Measurements from ENCODE around the gene TTC28.
"Not testable (repeated sequence)": the region's sequence is repeated elsewhere in the genome, so short reads cannot be mapped to it uniquely, and the experiment has no call there.

Gene TTC28

GRCh38 chr22:28619236-28619635, 60.4 kb downstream of the TTC28 start:
- no peak for DNase-seq (ENCODE audit: low read depth)
- H3K4me3 ChIP-seq (ENCODE audit: low read depth, low read length), result no peak overlapping the region
- TF ChIP-seq CTCF (IDR thresholded peaks at IDR 0.05; ENCODE audit: low read depth, low read length, missing control alignments), result no peak

GRCh38 chr22:28615423-28615822, 64.2 kb downstream of the TTC28 start:
- DNase-seq (ENCODE audit: low read depth); H3K4me3 ChIP-seq (ENCODE audit: low read depth, low read length): not testable (repeated sequence)

- no peak for DNase-seq (ENCODE audit: low read depth)
- no peak overlapping the region for H3K4me3 ChIP-seq (ENCODE audit: low read depth, low read length)
- TF ChIP-seq CTCF (IDR thresholded peaks at IDR 0.05; ENCODE audit: low read depth, low read length, missing control alignments), result no peak
These were observed 69.7 kb downstream of the TTC28 start for GRCh38 chr22:28609921-28610320.

- TF ChIP-seq CTCF (IDR thresholded peaks at IDR 0.05; ENCODE audit: low read depth, low read length, missing control alignments), result no peak
- no peak overlapping the region for H3K4me3 ChIP-seq (ENCODE audit: low read depth, low read length)
- DNase-seq (ENCODE audit: low read depth), result no peak
These were observed 71.1 kb downstream of the TTC28 start for GRCh38 chr22:28608546-28608945.

- TF ChIP-seq CTCF (IDR thresholded peaks at IDR 0.05; ENCODE audit: low read depth, low read length, missing control alignments), result no peak
- no peak overlapping the region for H3K4me3 ChIP-seq (ENCODE audit: low read depth, low read length)
- DNase-seq (ENCODE audit: low read depth), result no peak
These were observed 71.8 kb downstream of the TTC28 start for GRCh38 chr22:28607795-28608194.

- DNase-seq (ENCODE audit: low read depth), result no peak
- TF ChIP-seq CTCF (IDR thresholded peaks at IDR 0.05; ENCODE audit: low read depth, low read length, missing control alignments), result no peak
- H3K4me3 ChIP-seq (ENCODE audit: low read depth, low read length), result no peak overlapping the region
These were observed 74.5 kb downstream of the TTC28 start for GRCh38 chr22:28604966-28605761.

GRCh38 chr22:28601915-28602314, 77.7 kb downstream of the TTC28 start:
- no peak for TF ChIP-seq CTCF (IDR thresholded peaks at IDR 0.05; ENCODE audit: low read depth, low read length, missing control alignments)
- H3K4me3 ChIP-seq (ENCODE audit: low read depth, low read length), result no peak overlapping the region
- DNase-seq (ENCODE audit: low read depth), result no peak
